HCT116 (cell line): ENCODE measurements around the gene FSHR. TPM values are rescaled to one million over a fixed set of nuclear protein-coding genes. Genes with fewer than 3 reads are reported as not detected.

ENCODE experiments used
- ATAC-seq: fragments of 200-7000 bp; cut with Tn5 transposase; 2 replicates; pipeline ENCODE4 v1.9.1; 2020; ENCODE audit warnings: mild to moderate bottlenecking, moderate library complexity
- BruUV-seq: library from RNA; stranded (reverse); fragments of 400-500 nt; replicated peaks from 2 replicates; lab custom pipeline; 2021; lab: Mats Ljungman, UMichigan
- CTCF ChIA-PET: fragments of 300-600 bp; sonication (Branson Sonifier 250); formaldehyde crosslinking; loops from one replicate; lab custom pipeline; 2021; ENCODE audit warnings: antibody characterized with exemption; lab: Charles Lee
- POLR2A ChIA-PET: fragments of 300-600, 350-600 bp; sonication (Branson Sonifier 250); formaldehyde crosslinking; loops from one replicate; lab custom pipeline; 2021; ENCODE audit warnings: antibody characterized with exemption; lab: Charles Lee
- RAD21 ChIA-PET, 2 experiments: fragments of 300-600 bp; sonication (Branson Sonifier 250); formaldehyde crosslinking; loops; one replicate each; lab custom pipeline; 2023; ENCODE audit warnings: low total read pairs in 2 of 2; ENCODE audit not compliant: uncharacterized antibody in 2 of 2, unreplicated experiment in 2 of 2, low non-redundant PET in 1 of 2; lab: Charles Lee
- DNase-seq: peaks from one replicate; pipeline ENCODE4 v3.0.0-alpha.2; 2010; ENCODE audit warnings: low read depth, low spot score
- H2AFZ ChIP-seq: fragments of 200-600 bp; shearing (Covaris generic), sonication (generic); 2 replicates; pipeline ENCODE4 v1.6.1; 2017; ENCODE audit warnings: low read depth, mixed run types, mixed read lengths, antibody characterized with exemption, low read length; ENCODE audit not compliant: poor library complexity, severe bottlenecking
- H3K27ac ChIP-seq: 2 replicates; pipeline ENCODE4 v1.5.1; 2012; ENCODE audit warnings: low read depth, low read length
- H3K27me3 ChIP-seq: fragments of 200-600 bp; sonication (generic); 2 replicates; pipeline ENCODE4 v1.6.1; 2016; ENCODE audit warnings: mixed run types, low read length, mixed read lengths; ENCODE audit not compliant: insufficient read depth
- H3K36me3 ChIP-seq, 2 experiments: fragments of 200-500 bp in 1 of 2; fragments of 200-600 bp in 1 of 2; sonication (Bioruptor generic) in 1 of 2; sonication (generic) in 1 of 2; 2 replicates each; pipeline versions ENCODE4 v1.5.1 to v1.6.1; 2014 to 2016; ENCODE audit warnings: low read length in 2 of 2, inconsistent platforms in 1 of 2, mixed read lengths in 1 of 2, mixed run types in 1 of 2; ENCODE audit not compliant: insufficient read depth in 2 of 2, control insufficient read depth in 1 of 2
- H3K4me1 ChIP-seq, 2 experiments: fragments of 200-600 bp in 1 of 2; sonication (generic) in 1 of 2; 2 replicates each; pipeline versions ENCODE4 v1.5.1 to v1.6.1; 2012 to 2017; ENCODE audit warnings: low read length in 2 of 2, inconsistent platforms in 1 of 2, mild to moderate bottlenecking in 1 of 2, mixed read lengths in 1 of 2, mixed run types in 1 of 2, moderate library complexity in 1 of 2; ENCODE audit not compliant: insufficient read depth in 2 of 2, control insufficient read depth in 1 of 2
- H3K4me2 ChIP-seq: fragments of 200-600 bp; sonication (generic); 2 replicates; pipeline ENCODE4 v1.6.1; 2017; ENCODE audit warnings: mixed run types, low read length, mixed read lengths
- H3K4me3 ChIP-seq, 2 experiments: fragments of 200-600 bp in 1 of 2; sonication (generic) in 1 of 2; replicated peaks in 1 of 2; 2 replicates each; pipeline ENCODE4 v1.5.1; 2011 to 2016; ENCODE audit warnings: low read length in 2 of 2, control low read depth in 1 of 2, low read depth in 1 of 2, mild to moderate bottlenecking in 1 of 2, mixed read lengths in 1 of 2, mixed run types in 1 of 2
- H3K79me2 ChIP-seq: fragments of 200-600 bp; sonication (generic); 2 replicates; pipeline ENCODE4 v1.6.1; 2017; ENCODE audit warnings: mild to moderate bottlenecking, mixed run types, low read length, moderate library complexity, mixed read lengths; ENCODE audit not compliant: insufficient read depth
- H3K9ac ChIP-seq: fragments of 200-600 bp; sonication (generic); 2 replicates; pipeline ENCODE4 v1.6.1; 2016; ENCODE audit warnings: low read length, mixed read lengths
- H3K9me2 ChIP-seq: fragments of 200-600 bp; sonication (generic), shearing (Covaris generic); 2 replicates; pipeline ENCODE4 v1.6.1; 2017; ENCODE audit warnings: mixed run types, mild to moderate bottlenecking, moderate library complexity; ENCODE audit not compliant: insufficient read depth
- H3K9me3 ChIP-seq, 2 experiments: fragments of 200-500 bp in 1 of 2; fragments of 200-600 bp in 1 of 2; sonication (Bioruptor generic) in 1 of 2; sonication (generic) in 1 of 2; 2 replicates each; pipeline ENCODE4 v1.6.1; 2014 to 2017; ENCODE audit warnings: low read length in 2 of 2, mixed read lengths in 2 of 2, inconsistent platforms in 1 of 2, low read depth in 1 of 2, mild to moderate bottlenecking in 1 of 2, mixed run types in 1 of 2, moderate library complexity in 1 of 2; ENCODE audit not compliant: control insufficient read depth in 1 of 2, insufficient read depth in 1 of 2
- H4K20me1 ChIP-seq: fragments of 200-600 bp; sonication (generic), shearing (Covaris generic); 2 replicates; pipeline ENCODE4 v1.6.1; 2017; ENCODE audit warnings: mixed run types, mild to moderate bottlenecking, moderate library complexity; ENCODE audit not compliant: insufficient read depth
- ELF1 ChIP-seq: IDR thresholded peaks from 2 replicates; pipeline ENCODE4 v1.6.1; 2012; ENCODE audit warnings: low read depth, borderline replicate concordance
- POLR2AphosphoS5 ChIP-seq: IDR thresholded peaks from 2 replicates; pipeline ENCODE4 v1.6.1; 2011; ENCODE audit warnings: mild to moderate bottlenecking, low read depth, low read length, moderate library complexity
- SIN3A ChIP-seq: IDR thresholded peaks from 2 replicates; pipeline ENCODE4 v1.6.1; 2012; ENCODE audit warnings: low read depth
- SRF ChIP-seq: IDR thresholded peaks from 2 replicates; pipeline ENCODE4 v1.6.1; 2012; ENCODE audit warnings: low read depth
- TCF7L2 ChIP-seq: IDR thresholded peaks from 2 replicates; pipeline ENCODE4 v1.7.0; 2011; ENCODE audit warnings: borderline replicate concordance, inconsistent platforms; ENCODE audit not compliant: insufficient read depth, insufficient read length; ENCODE audit errors: extremely low read depth
- intact Hi-C: fragments of 100-400 bp; cut with micrococcal nuclease; formaldehyde crosslinking; loops from 2 replicates; pipeline ENCODE4 v1.10.0; 2022
- total RNA-seq: library from RNA; stranded (reverse); gene quantifications from one replicate; pipeline ENCODE4 v1.2.1, GENCODE V29; 2021; ENCODE audit not compliant: unreplicated experiment
- TF ChIP-seq, protein P1 (sequence below): IDR thresholded peaks from 2 replicates; pipeline ENCODE4 v1.6.1; 2011; ENCODE audit warnings: mild to moderate bottlenecking, low read length, moderate library complexity; ENCODE audit not compliant: insufficient replicate concordance; ENCODE audit errors: extremely low read depth
- TF ChIP-seq, protein P2 (sequence below), 3 experiments: fragments of 200-600 bp in 1 of 3; sonication (generic) in 1 of 3; IDR thresholded peaks in 2 of 3; conservative IDR thresholded peaks in 1 of 3; 2 replicates each; pipeline ENCODE4 v1.5.1; 2012 to 2017; ENCODE audit warnings: low read depth in 2 of 3, low read length in 2 of 3, antibody characterized with exemption in 1 of 3, borderline replicate concordance in 1 of 3, control low read depth in 1 of 3, mild to moderate bottlenecking in 1 of 3, mixed read lengths in 1 of 3, mixed run types in 1 of 3, moderate library complexity in 1 of 3; ENCODE audit not compliant: insufficient read depth in 1 of 3
- TF ChIP-seq, protein P3 (sequence below): IDR thresholded peaks from 2 replicates; pipeline ENCODE4 v1.6.1; 2012

The FSHR gene
- total RNA-seq, 1 experiment from 2014 or later: not detected

DNA sequence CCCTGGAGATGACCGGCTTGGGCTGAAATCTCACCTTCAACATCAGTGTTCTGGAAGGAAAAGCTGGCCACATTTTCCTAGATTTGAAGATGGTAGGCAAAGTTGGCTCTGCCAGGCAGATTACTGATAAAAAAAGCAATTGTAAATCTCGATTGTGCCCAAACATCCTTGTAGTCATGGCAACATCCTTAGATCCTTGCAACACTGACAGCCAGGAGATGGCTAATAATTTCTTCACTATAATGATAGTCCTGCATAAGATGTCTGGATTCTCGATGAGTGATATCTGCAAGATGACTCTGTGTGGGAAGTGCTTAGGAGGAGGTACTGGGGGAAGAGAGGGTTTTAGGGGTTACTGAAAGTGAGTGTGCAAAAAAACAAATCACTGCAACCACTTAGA, 149.1 kb downstream of the FSHR start (continued):
- no peak for TF ChIP-seq TCF7L2
- TF ChIP-seq, protein P1, sequence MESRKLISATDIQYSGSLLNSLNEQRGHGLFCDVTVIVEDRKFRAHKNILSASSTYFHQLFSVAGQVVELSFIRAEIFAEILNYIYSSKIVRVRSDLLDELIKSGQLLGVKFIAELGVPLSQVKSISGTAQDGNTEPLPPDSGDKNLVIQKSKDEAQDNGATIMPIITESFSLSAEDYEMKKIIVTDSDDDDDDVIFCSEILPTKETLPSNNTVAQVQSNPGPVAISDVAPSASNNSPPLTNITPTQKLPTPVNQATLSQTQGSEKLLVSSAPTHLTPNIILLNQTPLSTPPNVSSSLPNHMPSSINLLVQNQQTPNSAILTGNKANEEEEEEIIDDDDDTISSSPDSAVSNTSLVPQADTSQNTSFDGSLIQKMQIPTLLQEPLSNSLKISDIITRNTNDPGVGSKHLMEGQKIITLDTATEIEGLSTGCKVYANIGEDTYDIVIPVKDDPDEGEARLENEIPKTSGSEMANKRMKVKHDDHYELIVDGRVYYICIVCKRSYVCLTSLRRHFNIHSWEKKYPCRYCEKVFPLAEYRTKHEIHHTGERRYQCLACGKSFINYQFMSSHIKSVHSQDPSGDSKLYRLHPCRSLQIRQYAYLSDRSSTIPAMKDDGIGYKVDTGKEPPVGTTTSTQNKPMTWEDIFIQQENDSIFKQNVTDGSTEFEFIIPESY: no peak
- TF ChIP-seq, protein P2, sequence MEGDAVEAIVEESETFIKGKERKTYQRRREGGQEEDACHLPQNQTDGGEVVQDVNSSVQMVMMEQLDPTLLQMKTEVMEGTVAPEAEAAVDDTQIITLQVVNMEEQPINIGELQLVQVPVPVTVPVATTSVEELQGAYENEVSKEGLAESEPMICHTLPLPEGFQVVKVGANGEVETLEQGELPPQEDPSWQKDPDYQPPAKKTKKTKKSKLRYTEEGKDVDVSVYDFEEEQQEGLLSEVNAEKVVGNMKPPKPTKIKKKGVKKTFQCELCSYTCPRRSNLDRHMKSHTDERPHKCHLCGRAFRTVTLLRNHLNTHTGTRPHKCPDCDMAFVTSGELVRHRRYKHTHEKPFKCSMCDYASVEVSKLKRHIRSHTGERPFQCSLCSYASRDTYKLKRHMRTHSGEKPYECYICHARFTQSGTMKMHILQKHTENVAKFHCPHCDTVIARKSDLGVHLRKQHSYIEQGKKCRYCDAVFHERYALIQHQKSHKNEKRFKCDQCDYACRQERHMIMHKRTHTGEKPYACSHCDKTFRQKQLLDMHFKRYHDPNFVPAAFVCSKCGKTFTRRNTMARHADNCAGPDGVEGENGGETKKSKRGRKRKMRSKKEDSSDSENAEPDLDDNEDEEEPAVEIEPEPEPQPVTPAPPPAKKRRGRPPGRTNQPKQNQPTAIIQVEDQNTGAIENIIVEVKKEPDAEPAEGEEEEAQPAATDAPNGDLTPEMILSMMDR (IDR thresholded peaks at IDR 0.05 in 2 of 3, conservative IDR thresholded peaks at IDR 0.05 in 1 of 3; ENCODE audit: borderline replicate concordance in 1 of 3, insufficient read depth in 1 of 3, low read depth in 2 of 3, low read length in 2 of 3): no peak
- TF ChIP-seq POLR2AphosphoS5: no peak
- no peak for TF ChIP-seq SRF
- TF ChIP-seq, protein P3, sequence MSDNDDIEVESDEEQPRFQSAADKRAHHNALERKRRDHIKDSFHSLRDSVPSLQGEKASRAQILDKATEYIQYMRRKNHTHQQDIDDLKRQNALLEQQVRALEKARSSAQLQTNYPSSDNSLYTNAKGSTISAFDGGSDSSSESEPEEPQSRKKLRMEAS: no peak
- TF ChIP-seq, all 23 proteins: peak for 0

DNA sequence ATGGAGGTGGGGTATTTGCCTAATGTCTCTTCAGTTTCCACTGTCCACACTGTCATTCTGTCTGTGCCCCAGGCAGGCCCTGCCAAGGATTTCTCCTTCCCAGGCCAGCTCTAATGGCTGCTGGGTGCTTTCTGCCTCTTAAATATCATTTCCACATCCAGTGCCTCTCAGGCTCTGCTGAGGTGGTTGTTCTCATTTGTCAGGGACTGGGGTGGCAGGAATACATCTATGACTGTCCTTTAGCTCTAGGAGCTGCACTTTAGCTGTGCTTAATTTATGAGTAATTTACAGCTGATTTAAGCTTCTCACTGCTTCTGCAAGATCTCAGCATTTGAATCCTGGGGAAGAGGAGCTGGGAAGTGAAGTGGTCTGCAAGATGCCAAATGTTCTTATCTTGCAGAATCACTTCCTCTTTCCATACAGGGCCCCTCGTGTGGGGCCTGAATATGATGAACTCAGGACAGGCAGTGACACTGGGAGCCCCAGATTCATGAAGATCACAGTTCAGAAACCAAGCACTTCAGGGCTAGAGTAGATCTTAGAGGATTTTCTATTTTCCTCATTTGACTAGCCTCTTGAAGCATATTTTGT, 150.2 kb downstream of the FSHR start:
- TF ChIP-seq SIN3A (no peak), ELF1 (no peak)
- TF ChIP-seq, protein P3: no peak
- no peak overlapping the region for H3K4me3 ChIP-seq
- ChIA-PET POLR2A (no interaction called here), RAD21 (no interaction called here), CTCF (no interaction called here)
- H3K79me2 ChIP-seq: no peaks in the 10 kb centered on the region
- no peaks in the 10 kb centered on the region for H3K4me1 ChIP-seq
- H3K36me3 ChIP-seq: no peaks in the 10 kb centered on the region
- H3K9ac ChIP-seq: no peak overlapping the region
- no peak overlapping the region for H2AFZ ChIP-seq
- DNase-seq: no peak
- H3K9me3 ChIP-seq: no peaks in the 10 kb centered on the region
- no TSS peak for BruUV-seq
- H4K20me1 ChIP-seq: no peaks in the 10 kb centered on the region
- no peak overlapping the region for H3K27ac ChIP-seq
- no peaks in the 10 kb centered on the region for H3K27me3 ChIP-seq
- intact Hi-C loops: no loop called here
- no peak overlapping the region for H3K4me2 ChIP-seq
- ATAC-seq: no peak
- H3K9me2 ChIP-seq: no peaks in the 10 kb centered on the region
